VCaP (cell line): ENCODE results near the gene TP53TG5.
"Not testable (repeated sequence)": the region's sequence is repeated elsewhere in the genome, so short reads cannot be mapped to it uniquely, and the experiment has no call there.

Experiments
- H3K27ac ChIP-seq: fragments of 450-650 bp; 2 replicates; pipeline ENCODE4 v1.5.1; 2017
- TF ChIP-seq, protein P1 (sequence below): fragments of 450-650 bp; conservative IDR thresholded peaks from 2 replicates; pipeline ENCODE4 v1.5.1; 2017; ENCODE audit warnings: mild to moderate bottlenecking, moderate library complexity

TP53TG5 gene

DNA sequence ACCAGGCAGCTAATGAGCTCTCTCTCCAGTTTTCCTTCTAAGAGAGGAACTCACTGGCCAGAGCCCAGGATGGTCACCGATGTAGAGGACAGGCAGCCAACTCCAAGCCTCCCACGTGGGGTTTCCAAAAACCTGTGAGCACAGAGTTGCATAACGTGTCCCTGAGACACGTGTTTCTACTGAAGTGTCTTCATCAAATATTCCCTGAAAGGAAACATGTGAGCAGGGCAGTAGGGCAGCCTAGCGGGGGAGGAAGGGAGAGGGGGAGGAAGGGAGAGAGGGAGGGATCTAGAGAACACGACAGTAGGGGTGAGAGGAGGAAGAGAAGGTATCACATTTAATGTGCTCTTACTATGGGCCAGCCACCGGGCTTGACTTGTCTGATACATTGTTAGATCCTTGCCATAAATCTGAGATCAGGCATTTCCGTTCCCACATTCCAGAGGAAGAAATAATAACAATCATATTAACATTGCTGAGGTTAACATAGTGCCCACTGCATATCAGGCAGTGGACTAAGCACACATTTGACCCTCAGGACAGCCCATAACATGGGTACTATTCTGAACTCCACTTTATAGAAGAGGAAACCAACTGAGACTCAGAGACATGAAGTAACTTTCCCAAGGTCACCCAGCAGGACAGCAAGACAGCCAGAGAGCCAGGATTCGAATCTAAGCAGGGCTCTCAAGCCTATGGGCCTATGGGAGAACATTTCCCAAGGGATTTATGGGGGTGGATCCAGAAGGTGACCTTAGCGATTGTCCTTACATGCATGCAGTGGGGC, 19.6 kb downstream of the TP53TG5 start:
- TF ChIP-seq, protein P1, sequence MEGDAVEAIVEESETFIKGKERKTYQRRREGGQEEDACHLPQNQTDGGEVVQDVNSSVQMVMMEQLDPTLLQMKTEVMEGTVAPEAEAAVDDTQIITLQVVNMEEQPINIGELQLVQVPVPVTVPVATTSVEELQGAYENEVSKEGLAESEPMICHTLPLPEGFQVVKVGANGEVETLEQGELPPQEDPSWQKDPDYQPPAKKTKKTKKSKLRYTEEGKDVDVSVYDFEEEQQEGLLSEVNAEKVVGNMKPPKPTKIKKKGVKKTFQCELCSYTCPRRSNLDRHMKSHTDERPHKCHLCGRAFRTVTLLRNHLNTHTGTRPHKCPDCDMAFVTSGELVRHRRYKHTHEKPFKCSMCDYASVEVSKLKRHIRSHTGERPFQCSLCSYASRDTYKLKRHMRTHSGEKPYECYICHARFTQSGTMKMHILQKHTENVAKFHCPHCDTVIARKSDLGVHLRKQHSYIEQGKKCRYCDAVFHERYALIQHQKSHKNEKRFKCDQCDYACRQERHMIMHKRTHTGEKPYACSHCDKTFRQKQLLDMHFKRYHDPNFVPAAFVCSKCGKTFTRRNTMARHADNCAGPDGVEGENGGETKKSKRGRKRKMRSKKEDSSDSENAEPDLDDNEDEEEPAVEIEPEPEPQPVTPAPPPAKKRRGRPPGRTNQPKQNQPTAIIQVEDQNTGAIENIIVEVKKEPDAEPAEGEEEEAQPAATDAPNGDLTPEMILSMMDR, result no peak
- H3K27ac ChIP-seq, result no peak overlapping the region

GRCh38 chr20:45355209-45356084, 22.7 kb downstream of the TP53TG5 start:
- H3K27ac ChIP-seq, result no peak overlapping the region
- TF ChIP-seq, protein P1, result no peak

DNA sequence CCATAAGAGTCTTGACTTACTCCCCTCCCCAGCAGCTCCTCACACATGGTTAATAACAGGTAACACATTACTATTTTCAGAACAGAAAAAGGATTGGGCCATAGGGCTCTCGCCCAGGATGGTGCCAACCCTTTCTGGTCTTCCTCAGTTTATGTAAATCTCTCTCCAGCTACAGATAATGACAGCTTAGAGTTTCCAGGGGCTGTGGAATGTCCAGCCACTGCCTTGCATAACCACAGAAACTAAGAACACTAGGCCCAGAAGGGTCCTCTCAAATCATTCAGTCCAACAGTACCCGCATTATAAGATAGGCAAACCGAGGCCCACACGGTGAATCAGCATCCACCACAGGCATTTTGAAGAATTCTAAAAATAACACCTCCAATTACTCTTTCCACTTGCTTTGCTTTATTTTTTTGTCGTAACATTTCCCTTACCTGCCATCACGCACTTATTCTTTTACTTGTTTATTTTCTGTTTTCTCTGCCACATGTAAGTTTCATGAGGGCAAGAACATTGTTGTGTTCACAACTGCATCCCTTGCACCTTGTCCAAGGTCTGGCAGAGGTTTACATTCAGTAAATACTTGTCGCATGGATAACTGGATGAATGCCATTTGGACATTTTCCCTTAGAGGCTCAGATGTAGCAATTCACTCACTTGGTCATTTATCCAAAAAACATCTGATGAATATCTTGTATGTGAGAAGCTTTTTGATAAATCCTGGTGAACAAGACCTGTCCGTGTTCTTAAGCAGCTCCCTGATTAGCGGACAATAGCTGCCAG, 23.5 kb downstream of the TP53TG5 start:
- TF ChIP-seq, protein P1, result no peak
- no peak overlapping the region for H3K27ac ChIP-seq

DNA sequence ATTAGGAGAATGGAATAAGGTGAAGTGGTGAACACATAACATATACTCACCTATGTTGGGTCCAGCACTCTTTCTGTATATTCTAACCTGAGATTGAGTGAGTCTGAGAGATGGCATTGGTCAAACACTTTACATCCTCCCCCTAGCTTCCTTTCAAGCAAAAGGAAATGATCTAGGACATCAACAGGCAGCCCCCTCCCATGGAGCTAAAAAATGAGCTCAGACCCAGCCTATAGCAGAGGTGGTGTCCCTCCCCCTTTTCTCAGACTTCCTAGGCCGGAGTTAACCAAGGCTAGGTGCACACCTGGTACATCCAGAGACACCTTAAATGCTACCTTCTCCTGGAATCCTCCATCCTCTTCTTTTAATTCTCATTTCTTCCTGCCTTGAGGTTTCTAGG, 24.4 kb downstream of the TP53TG5 start:
- TF ChIP-seq, protein P1, result no peak
- no peak overlapping the region for H3K27ac ChIP-seq

DNA sequence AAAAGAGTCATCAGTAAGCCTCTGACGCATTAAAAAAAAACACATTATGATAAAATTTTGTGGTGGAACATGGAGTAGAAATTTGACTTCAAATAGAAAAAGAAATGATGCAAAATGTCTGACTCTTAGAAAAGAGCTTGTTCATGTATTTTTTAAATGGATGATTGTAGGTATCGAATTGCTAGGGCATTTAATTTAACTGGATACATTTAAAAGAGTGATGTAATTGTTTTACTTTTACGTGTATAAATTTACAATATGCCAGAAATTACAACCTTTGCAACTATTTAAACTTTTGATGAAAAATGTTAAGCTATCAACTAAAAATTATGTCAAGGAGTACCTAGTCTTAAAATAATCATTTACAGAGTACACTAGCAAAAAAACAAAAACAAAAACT, 25.4 kb downstream of the TP53TG5 start:
- H3K27ac ChIP-seq, result no peak overlapping the region
- TF ChIP-seq, protein P1, result no peak

- H3K27ac ChIP-seq, result not testable (repeated sequence)
Measured at GRCh38 chr20:45350795-45351194, 27.3 kb downstream of the TP53TG5 start.

DNA sequence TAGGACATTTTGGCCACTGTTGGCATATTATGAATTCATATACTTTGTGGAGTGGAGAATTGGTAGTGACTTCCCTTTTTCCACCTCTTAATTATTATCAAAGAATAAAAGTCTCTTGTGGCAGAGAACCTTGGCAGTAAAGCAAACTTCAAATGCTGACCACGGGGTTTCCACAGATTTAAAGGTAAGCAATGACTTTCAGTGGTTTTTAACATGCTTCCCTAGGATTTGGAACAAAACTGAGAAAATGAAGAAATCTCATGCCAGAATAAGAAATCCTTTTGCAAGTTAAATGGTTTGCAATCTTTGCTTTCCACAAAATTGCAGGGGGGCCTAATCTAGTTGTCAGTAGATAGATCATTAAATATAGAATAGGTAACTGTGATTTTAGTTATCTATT, 27.9 kb downstream of the TP53TG5 start:
- TF ChIP-seq, protein P1, result no peak
- H3K27ac ChIP-seq, result no peak overlapping the region
